ENCODE data around the gene CADM1.

DNA sequence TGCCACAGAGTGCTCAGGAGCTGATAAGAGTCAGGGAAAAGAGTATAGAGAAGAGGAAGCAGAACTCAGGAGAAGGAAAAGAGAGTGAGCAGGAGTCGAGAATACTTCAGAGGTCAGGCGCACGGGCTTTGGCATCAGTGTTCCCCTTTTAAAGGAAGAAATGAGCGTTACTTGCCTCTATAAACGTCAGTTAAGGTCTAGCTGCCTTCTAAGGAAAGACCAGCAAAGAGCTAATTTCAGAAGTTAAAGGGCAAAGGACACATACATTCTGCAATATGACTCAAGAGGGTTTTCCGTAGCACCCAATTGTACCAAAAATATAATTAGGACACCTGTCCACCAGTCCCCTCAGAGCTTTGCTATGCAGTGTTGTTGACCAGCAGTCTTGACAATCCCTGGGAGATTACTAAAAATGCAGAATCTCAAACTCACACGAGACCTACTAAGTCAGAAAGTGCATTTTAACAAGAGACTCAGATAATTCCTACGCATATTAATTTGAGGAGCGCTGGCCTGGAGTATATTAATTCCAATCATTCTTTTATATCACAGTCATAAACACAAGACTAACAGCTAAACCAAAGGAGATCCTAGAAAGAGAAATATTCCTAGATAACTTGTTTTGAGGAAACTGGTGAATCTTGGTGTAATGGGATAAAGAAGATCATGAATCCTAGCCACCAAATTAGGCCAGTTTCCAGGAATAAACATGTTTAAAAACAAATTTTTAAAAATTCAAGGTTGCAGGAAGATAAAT, 249.0 kb downstream of the CADM1 start:
- TF ChIP-seq, protein P1, sequence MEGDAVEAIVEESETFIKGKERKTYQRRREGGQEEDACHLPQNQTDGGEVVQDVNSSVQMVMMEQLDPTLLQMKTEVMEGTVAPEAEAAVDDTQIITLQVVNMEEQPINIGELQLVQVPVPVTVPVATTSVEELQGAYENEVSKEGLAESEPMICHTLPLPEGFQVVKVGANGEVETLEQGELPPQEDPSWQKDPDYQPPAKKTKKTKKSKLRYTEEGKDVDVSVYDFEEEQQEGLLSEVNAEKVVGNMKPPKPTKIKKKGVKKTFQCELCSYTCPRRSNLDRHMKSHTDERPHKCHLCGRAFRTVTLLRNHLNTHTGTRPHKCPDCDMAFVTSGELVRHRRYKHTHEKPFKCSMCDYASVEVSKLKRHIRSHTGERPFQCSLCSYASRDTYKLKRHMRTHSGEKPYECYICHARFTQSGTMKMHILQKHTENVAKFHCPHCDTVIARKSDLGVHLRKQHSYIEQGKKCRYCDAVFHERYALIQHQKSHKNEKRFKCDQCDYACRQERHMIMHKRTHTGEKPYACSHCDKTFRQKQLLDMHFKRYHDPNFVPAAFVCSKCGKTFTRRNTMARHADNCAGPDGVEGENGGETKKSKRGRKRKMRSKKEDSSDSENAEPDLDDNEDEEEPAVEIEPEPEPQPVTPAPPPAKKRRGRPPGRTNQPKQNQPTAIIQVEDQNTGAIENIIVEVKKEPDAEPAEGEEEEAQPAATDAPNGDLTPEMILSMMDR (conservative IDR thresholded peaks at IDR 0.05; ENCODE audit: low read length) = no peak
- TF ChIP-seq EZH2phosphoT487 (IDR thresholded peaks at IDR 0.05; ENCODE audit: borderline replicate concordance, low read depth, low read length) = no peak
